CD14-positive monocyte (primary cell): ENCODE data around the gene APOBEC3H. TPM values are rescaled to one million over a fixed set of nuclear protein-coding genes. Genes with fewer than 3 reads are reported as not detected.

ENCODE experiments used
- DNase-seq, 3 donors: peaks; one replicate each; pipeline ENCODE4 v3.0.0-alpha.2; 2011 to 2022
- H2AFZ ChIP-seq: 2 replicates; pipeline ENCODE4 v1.6.0; 2012; ENCODE audit warnings: mild to moderate bottlenecking, low read depth, low read length, inconsistent platforms; ENCODE audit not compliant: insufficient read depth, poor library complexity, severe bottlenecking
- H3K27ac ChIP-seq, 2 donors: 1 replicate in 1 of 2; 2 replicates in 1 of 2; pipeline ENCODE4 v1.5.1; 2012 to 2013; ENCODE audit warnings: low read length in 2 of 2, control low read depth in 1 of 2, inconsistent platforms in 1 of 2, low read depth in 1 of 2, mild to moderate bottlenecking in 1 of 2
- H3K27me3 ChIP-seq, 2 donors: one replicate each; pipeline versions ENCODE4 v1.6.0 to v1.6.1; 2011 to 2013; ENCODE audit warnings: low read length in 2 of 2; ENCODE audit not compliant: control insufficient read depth in 2 of 2, insufficient read depth in 2 of 2
- H3K36me3 ChIP-seq, 2 donors: replicated peaks in 1 of 2; 1 replicate in 1 of 2; 2 replicates in 1 of 2; pipeline versions ENCODE4 v1.5.1 to v1.6.1; 2012 to 2013; ENCODE audit warnings: low read length in 2 of 2, control low read depth in 1 of 2, inconsistent platforms in 1 of 2, mild to moderate bottlenecking in 1 of 2; ENCODE audit not compliant: insufficient read depth in 2 of 2, control insufficient read depth in 1 of 2
- H3K4me1 ChIP-seq, 2 donors: 1 replicate in 1 of 2; 2 replicates in 1 of 2; pipeline versions ENCODE4 v1.5.1 to v1.6.1; 2012 to 2013; ENCODE audit warnings: low read length in 2 of 2, control low read depth in 1 of 2, inconsistent platforms in 1 of 2, mild to moderate bottlenecking in 1 of 2, moderate library complexity in 1 of 2; ENCODE audit not compliant: insufficient read depth in 2 of 2, control insufficient read depth in 1 of 2
- H3K4me2 ChIP-seq: replicated peaks from 2 replicates; pipeline ENCODE3; 2012; ENCODE audit warnings: low read length, moderate library complexity, mild to moderate bottlenecking; ENCODE audit not compliant: poor library complexity, severe bottlenecking; ENCODE audit errors: extremely low read depth
- H3K4me3 ChIP-seq, 3 experiments: fragments of 200-600 bp in 1 of 3; sonication (generic) in 1 of 3; replicated peaks in 1 of 3; 1 replicate in 2 of 3; 2 replicates in 1 of 3; pipeline ENCODE4 v1.5.1; 2011 to 2013; ENCODE audit warnings: low read length in 3 of 3, mild to moderate bottlenecking in 3 of 3, control low read depth in 2 of 3, low read depth in 2 of 3, inconsistent platforms in 1 of 3, moderate library complexity in 1 of 3
- H3K79me2 ChIP-seq: 2 replicates; pipeline ENCODE4 v1.6.0; 2012; ENCODE audit warnings: mild to moderate bottlenecking, control low read depth, inconsistent platforms, low read length, moderate library complexity; ENCODE audit not compliant: insufficient read depth
- H3K9ac ChIP-seq: 2 replicates; pipeline ENCODE4 v1.6.0; 2017; ENCODE audit warnings: low read length, mild to moderate bottlenecking; ENCODE audit not compliant: insufficient read depth, poor library complexity, severe bottlenecking
- H3K9me3 ChIP-seq, 2 donors: replicated peaks in 1 of 2; 1 replicate in 1 of 2; 2 replicates in 1 of 2; pipeline versions ENCODE4 v1.5.1 to v1.6.1; 2012 to 2013; ENCODE audit warnings: low read length in 2 of 2, control low read depth in 1 of 2; ENCODE audit not compliant: control insufficient read depth in 1 of 2, insufficient read depth in 1 of 2
- H4K20me1 ChIP-seq: 2 replicates; pipeline ENCODE4 v1.6.0; 2012; ENCODE audit warnings: mild to moderate bottlenecking, low read length, control low read depth, moderate library complexity; ENCODE audit not compliant: insufficient read depth
- H3K27ac Mint-ChIP-seq, 7 donors: one replicate each; pipeline ENCODE4 v1.8.0; 2020; ENCODE audit warnings: mild to moderate bottlenecking in 7 of 7, mixed read lengths in 7 of 7, moderate library complexity in 6 of 7, inconsistent platforms in 2 of 7
- H3K27me3 Mint-ChIP-seq, 3 donors: one replicate each; pipeline ENCODE4 v1.8.0; 2021 to 2022; ENCODE audit warnings: low read depth in 3 of 3, mild to moderate bottlenecking in 3 of 3, mixed read lengths in 3 of 3, moderate library complexity in 3 of 3, inconsistent platforms in 1 of 3
- H3K36me3 Mint-ChIP-seq, 2 donors: one replicate each; pipeline ENCODE4 v1.8.0; 2020; ENCODE audit warnings: mixed read lengths in 2 of 2, inconsistent platforms in 1 of 2, mild to moderate bottlenecking in 1 of 2
- H3K4me1 Mint-ChIP-seq: one replicate; pipeline ENCODE4 v1.8.0; 2020; ENCODE audit warnings: mild to moderate bottlenecking, mixed read lengths
- H3K4me3 Mint-ChIP-seq, 2 donors: one replicate each; pipeline ENCODE4 v1.8.0; 2020; ENCODE audit warnings: mild to moderate bottlenecking in 2 of 2, mixed read lengths in 2 of 2, moderate library complexity in 1 of 2
- H3K9me3 Mint-ChIP-seq, 7 donors: one replicate each; pipeline ENCODE4 v1.8.0; 2020 to 2022; ENCODE audit warnings: mixed read lengths in 7 of 7, mild to moderate bottlenecking in 6 of 7, moderate library complexity in 6 of 7, inconsistent platforms in 2 of 7
- CTCF ChIP-seq: fragments of 200-600 bp; IDR thresholded peaks from one replicate; pipeline ENCODE4 v1.8.0; 2022; ENCODE audit warnings: antibody characterized with exemption, mild to moderate bottlenecking
- WGBS: methylation state at CpG from one replicate; pipeline ENCODE4 v1.1.5; 2013; ENCODE audit warnings: missing lambda C conversion rate; ENCODE audit not compliant: insufficient coverage; 5-methylcytosine and 5-hydroxymethylcytosine counted together
- intact Hi-C, 2 donors: fragments of 100-400 bp; cut with micrococcal nuclease; formaldehyde crosslinking; loops; one replicate each; pipeline versions ENCODE4 v1.15.0 to v1.15.1; 2023
- polyA plus RNA-seq, 3 donors: library from polyadenylated mRNA; depleted of rRNA in 1 of 3; unstranded in 2 of 3; stranded (reverse) in 1 of 3; fragments of 300-500 nt in 2 of 3; fragments of >200 nt in 1 of 3; fragmentation: Illumina TruSeq in 2 of 3; gene quantifications; 1 replicate in 2 of 3; 2 replicates in 1 of 3; pipeline ENCODE4 v1.2.3, GENCODE V29; 2012 to 2021

Gene APOBEC3H
- polyA plus RNA-seq, 3 donors = 0.28 TPM; not detected in 2

GRCh38 chr22:39132871-39133524 lies 36.0 kb downstream of the APOBEC3H start:
- no peak overlapping the region for H3K4me3 Mint-ChIP-seq
- no peak overlapping the region for H3K4me3 ChIP-seq
- peaks cover 8% of the 10 kb centered on the region for H3K4me1 Mint-ChIP-seq
- no peaks in the 10 kb centered on the region for H3K27me3 ChIP-seq
- TF ChIP-seq CTCF = no peak
- no peaks in the 10 kb centered on the region for H3K9me3 ChIP-seq
- H3K9me3 Mint-ChIP-seq = peaks cover 0 to 2% (median 0%) of the 10 kb centered on the region in 7 donors
- peaks cover 9 to 12% of the 10 kb centered on the region in 2 donors for H3K4me1 ChIP-seq
- peaks cover 7 to 13% of the 10 kb centered on the region in 2 donors for H3K36me3 Mint-ChIP-seq
- no peak overlapping the region for H3K27ac ChIP-seq
- peak in 1 of 3 donors; percentile 2 for DNase-seq
- intact Hi-C loops = no loop called here
- peak overlapping the region in 1 of 7 donors; percentile 38 for H3K27ac Mint-ChIP-seq
- peaks cover 1 to 7% (median 3%) of the 10 kb centered on the region in 3 donors for H3K27me3 Mint-ChIP-seq
- no peaks in the 10 kb centered on the region for H3K36me3 ChIP-seq
- 96% methylated on average over 15 of the region's 22 CpGs for WGBS
- H2AFZ ChIP-seq = no peak overlapping the region
- H3K9ac ChIP-seq = no peak overlapping the region
- H3K79me2 ChIP-seq = no peaks in the 10 kb centered on the region
- no peaks in the 10 kb centered on the region for H4K20me1 ChIP-seq
- no peak overlapping the region for H3K4me2 ChIP-seq

- intact Hi-C loops = no loop called here
- no peak for DNase-seq
- no peak overlapping the region for H3K4me3 Mint-ChIP-seq
- WGBS = 96% methylated on average over 14 of the region's 17 CpGs
- H3K36me3 Mint-ChIP-seq = peaks cover 7 to 13% of the 10 kb centered on the region in 2 donors
- H3K27ac Mint-ChIP-seq = no peak overlapping the region
- no peaks in the 10 kb centered on the region for H3K27me3 ChIP-seq
- peaks cover 0 to 1% (median 0%) of the 10 kb centered on the region in 7 donors for H3K9me3 Mint-ChIP-seq
- no peak overlapping the region for H3K27ac ChIP-seq
- peaks cover 1 to 10% (median 3%) of the 10 kb centered on the region in 3 donors for H3K27me3 Mint-ChIP-seq
- no peak overlapping the region for H3K4me2 ChIP-seq
- no peak overlapping the region for H3K9ac ChIP-seq
- H3K4me3 ChIP-seq = no peak overlapping the region
- H3K79me2 ChIP-seq = no peaks in the 10 kb centered on the region
- H3K4me1 ChIP-seq = peaks cover 9 to 12% of the 10 kb centered on the region in 2 donors
- H3K4me1 Mint-ChIP-seq = peaks cover 8% of the 10 kb centered on the region
- H3K9me3 ChIP-seq = no peaks in the 10 kb centered on the region
- H2AFZ ChIP-seq = no peak overlapping the region
- H4K20me1 ChIP-seq = no peaks in the 10 kb centered on the region
- H3K36me3 ChIP-seq = no peaks in the 10 kb centered on the region
- no peak for TF ChIP-seq CTCF
Observed at GRCh38 chr22:39133871-39134270, 36.8 kb downstream of the APOBEC3H start.
